K562 (cell line): ENCODE data around the gene SFN. TPM values are rescaled to one million over a fixed set of nuclear protein-coding genes. Genes with fewer than 3 reads are reported as not detected.

Source experiments
- ATAC-seq: fragments of 200-7000 bp; cut with Tn5 transposase; 3 replicates; pipeline ENCODE4 v1.9.1; 2020; ENCODE audit warnings: moderate library complexity
- BruUV-seq: library from RNA; stranded (reverse); fragments of 400-500 nt; replicated peaks from 2 replicates; lab custom pipeline; 2021; lab: Mats Ljungman, UMichigan
- CTCF ChIA-PET: fragments of 300-600 bp; formaldehyde crosslinking; extraction: SDS; loops from one replicate; lab custom pipeline; 2021; ENCODE audit warnings: low intra/inter-chr PET ratio; lab: Yijun Ruan, JAX
- POLR2A ChIA-PET: fragments of 300-600, 350-650 bp; sonication (Branson Sonifier 250); formaldehyde crosslinking; extraction: SDS; loops from one replicate; lab custom pipeline; 2021; ENCODE audit warnings: antibody characterized with exemption, inconsistent platforms; lab: Yijun Ruan, JAX
- DNase-seq, 4 experiments: peaks; one replicate each; pipeline versions ENCODE4 v3.0.0 to v3.0.0-alpha.2; 2011 to 2018; ENCODE audit warnings: low spot score in 3 of 4, mixed read lengths in 3 of 4; ENCODE audit errors: extremely low read depth in 1 of 4
- FAIRE-seq: peaks from 2 replicates; lab custom pipeline; 2011; peaks lifted over from hg19 to GRCh38; lab: Jason Lieb, UNC
- H2AFZ ChIP-seq: 2 replicates; pipeline ENCODE4 v1.6.0; 2011; ENCODE audit warnings: low read depth, low read length, control low read depth, inconsistent platforms
- H3K27ac ChIP-seq: fragments of 200-600 bp; 3 replicates; pipeline ENCODE4 v1.8.0; 2011; ENCODE audit warnings: low read depth, mild to moderate bottlenecking, control low read depth, inconsistent platforms, low read length, moderate library complexity, mixed read lengths; ENCODE audit errors: extremely low read depth
- H3K27me3 ChIP-seq, 2 experiments: fragments of 300-600 bp in 1 of 2; 2 replicates in 1 of 2; 3 replicates in 1 of 2; pipeline versions ENCODE4 v1.6.0 to v1.8.0; 2011; ENCODE audit warnings: inconsistent platforms in 2 of 2, low read length in 2 of 2, mild to moderate bottlenecking in 1 of 2, mixed read lengths in 1 of 2, moderate library complexity in 1 of 2; ENCODE audit not compliant: control insufficient read depth in 2 of 2, insufficient read depth in 2 of 2
- H3K36me3 ChIP-seq: fragments of 300-600 bp; 3 replicates; pipeline ENCODE4 v1.8.0; 2011; ENCODE audit warnings: mild to moderate bottlenecking, low read length, inconsistent platforms; ENCODE audit not compliant: control insufficient read depth, insufficient read depth
- H3K4me1 ChIP-seq, 2 experiments: fragments of 200-600 bp in 1 of 2; replicated peaks in 1 of 2; 2 replicates in 1 of 2; 3 replicates in 1 of 2; pipeline versions ENCODE4 v1.5.1 to v1.8.0; 2011; ENCODE audit warnings: inconsistent platforms in 2 of 2, low read length in 2 of 2, mild to moderate bottlenecking in 1 of 2, mixed read lengths in 1 of 2, moderate library complexity in 1 of 2; ENCODE audit not compliant: control insufficient read depth in 2 of 2, insufficient read depth in 2 of 2
- H3K4me2 ChIP-seq: 2 replicates; pipeline ENCODE4 v1.6.1; 2011; ENCODE audit warnings: low read length, control low read depth, inconsistent platforms, mixed read lengths; ENCODE audit not compliant: insufficient read depth
- H3K4me3 ChIP-seq: fragments of 200-600 bp; sonication (generic), shearing (Covaris generic); 2 replicates; pipeline ENCODE4 v1.5.1; 2016; ENCODE audit warnings: control low read depth, inconsistent platforms
- H3K79me2 ChIP-seq: fragments of 200-600 bp; 3 replicates; pipeline ENCODE4 v1.8.0; 2011; ENCODE audit warnings: low read length, inconsistent platforms; ENCODE audit not compliant: control insufficient read depth, insufficient read depth
- H3K9ac ChIP-seq, 2 experiments: 2 replicates each; pipeline versions ENCODE4 v1.6.0 to v1.6.1; 2011; ENCODE audit warnings: low read depth in 2 of 2, low read length in 2 of 2, control low read depth in 1 of 2, inconsistent platforms in 1 of 2, mild to moderate bottlenecking in 1 of 2, mixed read lengths in 1 of 2; ENCODE audit not compliant: insufficient read depth in 1 of 2
- H3K9me1 ChIP-seq: one replicate; pipeline ENCODE4 v1.6.0; 2011; ENCODE audit warnings: inconsistent platforms, mild to moderate bottlenecking, low read length, moderate library complexity; ENCODE audit not compliant: control insufficient read depth, insufficient read depth
- H3K9me3 ChIP-seq: replicated peaks from 2 replicates; pipeline ENCODE4 v1.5.1; 2011; ENCODE audit warnings: low read depth, low read length, inconsistent platforms; ENCODE audit not compliant: control insufficient read depth, insufficient read depth
- H4K20me1 ChIP-seq: replicated peaks from 2 replicates; pipeline ENCODE4 v1.6.1; 2011; ENCODE audit warnings: low read length, inconsistent platforms, mixed read lengths; ENCODE audit not compliant: control insufficient read depth, insufficient read depth
- GATAD2A ChIP-seq: fragments of 450-650 bp; IDR thresholded peaks from 2 replicates; pipeline ENCODE4 v1.6.1; 2017
- MAFG ChIP-seq: fragments of 450-650 bp; conservative IDR thresholded peaks from 2 replicates; pipeline ENCODE4 v1.6.1; 2016; ENCODE audit warnings: missing genetic modification characterization, missing compliant biosample characterization
- NR2F6 ChIP-seq: fragments of 450-650 bp; formaldehyde crosslinking; IDR thresholded peaks from 2 replicates; pipeline ENCODE4 v1.4.0; 2020; ENCODE audit warnings: mild to moderate bottlenecking
- POLR3G ChIP-seq: IDR thresholded peaks from 2 replicates; pipeline ENCODE4 v1.6.1; 2011; ENCODE audit not compliant: insufficient read length, insufficient replicate concordance; ENCODE audit errors: extremely low read depth
- TRIM24 ChIP-seq, 2 experiments: fragments of 450-650 bp; IDR thresholded peaks; 2 replicates each; pipeline ENCODE4 v1.6.1; 2016
- ZBTB49 ChIP-seq: sonication (generic); formaldehyde crosslinking; IDR thresholded peaks from 2 replicates; pipeline ENCODE4 v1.8.0; 2022; ENCODE audit warnings: missing genetic modification reagents, mild to moderate bottlenecking, borderline replicate concordance
- ZNF253 ChIP-seq: fragments of 250-450 bp; sonication (Bioruptor Pico); conservative IDR thresholded peaks from 2 replicates; pipeline ENCODE4 v1.6.1; 2021; ENCODE audit warnings: mild to moderate bottlenecking
- ZNF274 ChIP-seq: IDR thresholded peaks from 2 replicates; pipeline ENCODE4 v1.6.1; 2011; ENCODE audit warnings: low read depth, mild to moderate bottlenecking, low read length, moderate library complexity, borderline replicate concordance
- ZNF696 ChIP-seq: fragments of 250-450 bp; sonication (Bioruptor Pico); conservative IDR thresholded peaks from 2 replicates; pipeline ENCODE4 v1.4.0; 2020; ENCODE audit warnings: mild to moderate bottlenecking, moderate library complexity
- ZNF764 ChIP-seq: fragments of 250-450 bp; sonication (Bioruptor Pico); IDR thresholded peaks from 2 replicates; pipeline ENCODE4 v1.4.0; 2020; ENCODE audit warnings: low read depth, mild to moderate bottlenecking, moderate library complexity
- WGBS: fragments of 100-300 bp; shearing (Covaris generic); methylation state at CpG from one replicate; pipeline ENCODE4 v1.1.6; 2016; ENCODE audit warnings: low coverage, mixed read lengths; ENCODE audit not compliant: insufficient coverage; ENCODE audit errors: missing lambda C conversion rate; 5-methylcytosine and 5-hydroxymethylcytosine counted together
- in situ Hi-C: fragments of 300-500 bp; cut with MboI; formaldehyde crosslinking; loops from 4 replicates; pipeline ENCODE4 v1.15.0; 2018; ENCODE audit warnings: inconsistent platforms, mixed read lengths
- intact Hi-C: fragments of 100-400 bp; cut with micrococcal nuclease; formaldehyde crosslinking; loops from 2 replicates; pipeline ENCODE4 v1.14.2; 2022
- polyA plus RNA-seq, 8 experiments: library from polyadenylated mRNA; depleted of rRNA in 4 of 8; stranded (reverse) in 5 of 8; unstranded in 3 of 8; fragments of >200 nt; fragmentation: Nextera tagmentation in 2 of 8; fragmentation: Illumina TruSeq in 1 of 8; extraction: Ambion mirVana in 2 of 8; extraction: Trizol in 1 of 8; gene quantifications; 2 replicates each; pipeline versions ENCODE4 v1.2.1 to v1.2.3, GENCODE V29; 2011 to 2014; ENCODE audit warnings: inconsistent platforms in 1 of 8, missing spikeins in 1 of 8
- total RNA-seq, 7 experiments: library from RNA; depleted of rRNA in 6 of 7; stranded (reverse); fragments of >200 nt in 6 of 7; fragmentation: Illumina TruSeq in 2 of 7; extraction: Trizol in 2 of 7; gene quantifications; 2 replicates each; pipeline versions ENCODE4 v1.2.1 to v1.2.3, GENCODE V29; 2011 to 2021; ENCODE audit warnings: low replicate concordance in 1 of 7
- TF ChIP-seq, protein P1 (sequence below): fragments of 250-450 bp; sonication (Bioruptor Pico); IDR thresholded peaks from 2 replicates; pipeline ENCODE4 v1.8.0; 2021; ENCODE audit warnings: moderate library complexity, mild to moderate bottlenecking, inconsistent platforms
- TF ChIP-seq, protein P2 (sequence below): IDR thresholded peaks from 2 replicates; pipeline ENCODE4 v1.6.1; 2011; ENCODE audit warnings: borderline replicate concordance, low read depth, mild to moderate bottlenecking, moderate library complexity, low read length; ENCODE audit not compliant: insufficient read depth, poor library complexity, severe bottlenecking

The SFN gene
- total and polyA plus RNA-seq, 9 of the 15 experiments (the other 6 are each of a cell fraction or from before 2014, with no cell fraction given): 0.10 to 3.8 (median 2.0) TPM

DNA sequence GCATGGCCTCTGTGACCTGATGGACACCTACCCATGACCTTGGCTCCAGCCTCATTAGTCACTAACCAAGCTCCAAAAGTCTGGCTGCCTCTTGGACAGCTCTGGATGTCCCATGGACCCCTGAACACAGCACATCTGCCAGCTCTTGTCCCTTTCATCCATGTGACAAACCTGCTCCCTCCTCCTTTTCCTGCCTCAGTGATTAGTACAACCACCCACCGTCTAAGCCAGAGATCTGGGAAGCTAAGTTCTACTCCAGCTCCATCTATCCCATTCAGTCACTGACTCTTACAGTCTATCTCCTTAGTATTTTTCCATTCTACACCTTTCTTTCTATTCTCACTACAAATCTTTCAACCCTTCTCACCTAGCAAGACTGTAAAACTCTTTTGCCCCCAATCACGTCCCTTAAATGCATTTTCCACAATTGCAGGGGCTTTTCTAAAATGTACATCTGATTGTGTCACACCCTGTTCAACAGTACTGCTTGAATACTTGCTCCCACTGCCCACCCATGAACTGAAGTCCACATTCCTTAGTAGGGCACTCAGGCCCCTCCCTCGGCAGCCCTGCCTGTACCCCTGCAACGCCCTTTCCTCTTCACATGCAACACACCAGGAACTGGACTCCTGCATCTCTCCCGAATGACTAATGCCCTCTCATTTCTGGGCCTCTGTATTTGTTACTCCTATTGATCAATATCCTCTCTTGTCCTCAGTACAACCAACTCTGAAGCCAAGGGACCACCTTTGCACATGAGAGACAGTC, 19.9 kb downstream of the SFN start:
- H3K9me1 ChIP-seq: no peaks in the 10 kb centered on the region
- peak overlapping the region in 1 of 2 experiments; percentile 17; a peak in 1 of 4 replicates for H3K9ac ChIP-seq
- no peak overlapping the region for H2AFZ ChIP-seq
- TSS peak; percentile 25 for BruUV-seq
- intact Hi-C loops: no loop called here
- no peak for TF ChIP-seq TRIM24 (IDR thresholded peaks at IDR 0.05)
- TF ChIP-seq, protein P1, sequence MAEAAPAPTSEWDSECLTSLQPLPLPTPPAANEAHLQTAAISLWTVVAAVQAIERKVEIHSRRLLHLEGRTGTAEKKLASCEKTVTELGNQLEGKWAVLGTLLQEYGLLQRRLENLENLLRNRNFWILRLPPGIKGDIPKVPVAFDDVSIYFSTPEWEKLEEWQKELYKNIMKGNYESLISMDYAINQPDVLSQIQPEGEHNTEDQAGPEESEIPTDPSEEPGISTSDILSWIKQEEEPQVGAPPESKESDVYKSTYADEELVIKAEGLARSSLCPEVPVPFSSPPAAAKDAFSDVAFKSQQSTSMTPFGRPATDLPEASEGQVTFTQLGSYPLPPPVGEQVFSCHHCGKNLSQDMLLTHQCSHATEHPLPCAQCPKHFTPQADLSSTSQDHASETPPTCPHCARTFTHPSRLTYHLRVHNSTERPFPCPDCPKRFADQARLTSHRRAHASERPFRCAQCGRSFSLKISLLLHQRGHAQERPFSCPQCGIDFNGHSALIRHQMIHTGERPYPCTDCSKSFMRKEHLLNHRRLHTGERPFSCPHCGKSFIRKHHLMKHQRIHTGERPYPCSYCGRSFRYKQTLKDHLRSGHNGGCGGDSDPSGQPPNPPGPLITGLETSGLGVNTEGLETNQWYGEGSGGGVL (CRISPR knock-in tag): no peak
- no peak for TF ChIP-seq ZNF696
- TF ChIP-seq, protein P2, sequence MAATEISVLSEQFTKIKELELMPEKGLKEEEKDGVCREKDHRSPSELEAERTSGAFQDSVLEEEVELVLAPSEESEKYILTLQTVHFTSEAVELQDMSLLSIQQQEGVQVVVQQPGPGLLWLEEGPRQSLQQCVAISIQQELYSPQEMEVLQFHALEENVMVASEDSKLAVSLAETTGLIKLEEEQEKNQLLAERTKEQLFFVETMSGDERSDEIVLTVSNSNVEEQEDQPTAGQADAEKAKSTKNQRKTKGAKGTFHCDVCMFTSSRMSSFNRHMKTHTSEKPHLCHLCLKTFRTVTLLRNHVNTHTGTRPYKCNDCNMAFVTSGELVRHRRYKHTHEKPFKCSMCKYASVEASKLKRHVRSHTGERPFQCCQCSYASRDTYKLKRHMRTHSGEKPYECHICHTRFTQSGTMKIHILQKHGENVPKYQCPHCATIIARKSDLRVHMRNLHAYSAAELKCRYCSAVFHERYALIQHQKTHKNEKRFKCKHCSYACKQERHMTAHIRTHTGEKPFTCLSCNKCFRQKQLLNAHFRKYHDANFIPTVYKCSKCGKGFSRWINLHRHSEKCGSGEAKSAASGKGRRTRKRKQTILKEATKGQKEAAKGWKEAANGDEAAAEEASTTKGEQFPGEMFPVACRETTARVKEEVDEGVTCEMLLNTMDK: no peak
- no peak for TF ChIP-seq ZNF253
- no peak for TF ChIP-seq GATAD2A
- TF ChIP-seq MAFG: no peak
- no peak for TF ChIP-seq NR2F6 (CRISPR knock-in tag)
- no peak for TF ChIP-seq POLR3G
- no peak for TF ChIP-seq ZBTB49 (CRISPR knock-in tag)
- no peak for TF ChIP-seq ZNF274
- no peak for TF ChIP-seq ZNF764
- TF ChIP-seq, all 486 proteins: peak for 0
- in situ Hi-C loops: no loop called here
- peaks cover 86% of the 10 kb centered on the region for H3K36me3 ChIP-seq
- H3K79me2 ChIP-seq: no peaks in the 10 kb centered on the region
- DNase-seq (no peak), FAIRE-seq (no peak), ATAC-seq (no peak)
- CTCF ChIA-PET: no interaction called here
- WGBS: 80% methylated on average over 5 of the region's 5 CpGs
- H3K4me2 ChIP-seq: no peak overlapping the region
- no peak overlapping the region for H3K4me3 ChIP-seq
- no peaks in the 10 kb centered on the region for H3K4me1 ChIP-seq
- no peaks in the 10 kb centered on the region for H3K9me3 ChIP-seq
- POLR2A ChIA-PET: interaction anchor here (0.6 to 12.0 kb wide), 9 partner anchors 8 to 329 kb away, joined by 3 to 110 read pairs (median 4); partner anchors contain the start of genes GPATCH3 and GPN2
- H3K27ac ChIP-seq: no peak overlapping the region
- H3K27me3 ChIP-seq: no peaks in the 10 kb centered on the region
- no peaks in the 10 kb centered on the region for H4K20me1 ChIP-seq
